ENCODE data around the gene DLK2. TPM values are rescaled to one million over a fixed set of nuclear protein-coding genes. Genes with fewer than 3 reads are reported as not detected.

The DLK2 gene
- total RNA-seq, 3 donors from 2014 or later: 3.6 to 8.9 TPM; not detected in 1

GRCh38 chr6:43434943-43435342 is 20.4 kb downstream of the DLK2 start:
- Histone ChIP-seq H3K4me3 (no peak overlapping the region), H3K4me1 (peaks cover 0 to 23% of the 10 kb centered on the region in 2 donors), H3K36me3 (no peaks in the 10 kb centered on the region), H3K27me3 (no peaks in the 10 kb centered on the region), H3K9me3 (no peaks in the 10 kb centered on the region), H3K27ac (peak overlapping the region in 1 of 2 donors; percentile 86)
- TF ChIP-seq POLR2AphosphoS5 (IDR thresholded peaks at IDR 0.05): no peak
- no peak for TF ChIP-seq POLR2A (IDR thresholded peaks at IDR 0.05)
- TF ChIP-seq, protein P1, sequence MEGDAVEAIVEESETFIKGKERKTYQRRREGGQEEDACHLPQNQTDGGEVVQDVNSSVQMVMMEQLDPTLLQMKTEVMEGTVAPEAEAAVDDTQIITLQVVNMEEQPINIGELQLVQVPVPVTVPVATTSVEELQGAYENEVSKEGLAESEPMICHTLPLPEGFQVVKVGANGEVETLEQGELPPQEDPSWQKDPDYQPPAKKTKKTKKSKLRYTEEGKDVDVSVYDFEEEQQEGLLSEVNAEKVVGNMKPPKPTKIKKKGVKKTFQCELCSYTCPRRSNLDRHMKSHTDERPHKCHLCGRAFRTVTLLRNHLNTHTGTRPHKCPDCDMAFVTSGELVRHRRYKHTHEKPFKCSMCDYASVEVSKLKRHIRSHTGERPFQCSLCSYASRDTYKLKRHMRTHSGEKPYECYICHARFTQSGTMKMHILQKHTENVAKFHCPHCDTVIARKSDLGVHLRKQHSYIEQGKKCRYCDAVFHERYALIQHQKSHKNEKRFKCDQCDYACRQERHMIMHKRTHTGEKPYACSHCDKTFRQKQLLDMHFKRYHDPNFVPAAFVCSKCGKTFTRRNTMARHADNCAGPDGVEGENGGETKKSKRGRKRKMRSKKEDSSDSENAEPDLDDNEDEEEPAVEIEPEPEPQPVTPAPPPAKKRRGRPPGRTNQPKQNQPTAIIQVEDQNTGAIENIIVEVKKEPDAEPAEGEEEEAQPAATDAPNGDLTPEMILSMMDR (IDR thresholded peaks at IDR 0.05): no peak
- no peak for DNase-seq (ENCODE audit: low spot score in 2 of 2)
- intact Hi-C loops (cut with DNase I; ENCODE audit: low total_unique reads): no loop called here

DNA sequence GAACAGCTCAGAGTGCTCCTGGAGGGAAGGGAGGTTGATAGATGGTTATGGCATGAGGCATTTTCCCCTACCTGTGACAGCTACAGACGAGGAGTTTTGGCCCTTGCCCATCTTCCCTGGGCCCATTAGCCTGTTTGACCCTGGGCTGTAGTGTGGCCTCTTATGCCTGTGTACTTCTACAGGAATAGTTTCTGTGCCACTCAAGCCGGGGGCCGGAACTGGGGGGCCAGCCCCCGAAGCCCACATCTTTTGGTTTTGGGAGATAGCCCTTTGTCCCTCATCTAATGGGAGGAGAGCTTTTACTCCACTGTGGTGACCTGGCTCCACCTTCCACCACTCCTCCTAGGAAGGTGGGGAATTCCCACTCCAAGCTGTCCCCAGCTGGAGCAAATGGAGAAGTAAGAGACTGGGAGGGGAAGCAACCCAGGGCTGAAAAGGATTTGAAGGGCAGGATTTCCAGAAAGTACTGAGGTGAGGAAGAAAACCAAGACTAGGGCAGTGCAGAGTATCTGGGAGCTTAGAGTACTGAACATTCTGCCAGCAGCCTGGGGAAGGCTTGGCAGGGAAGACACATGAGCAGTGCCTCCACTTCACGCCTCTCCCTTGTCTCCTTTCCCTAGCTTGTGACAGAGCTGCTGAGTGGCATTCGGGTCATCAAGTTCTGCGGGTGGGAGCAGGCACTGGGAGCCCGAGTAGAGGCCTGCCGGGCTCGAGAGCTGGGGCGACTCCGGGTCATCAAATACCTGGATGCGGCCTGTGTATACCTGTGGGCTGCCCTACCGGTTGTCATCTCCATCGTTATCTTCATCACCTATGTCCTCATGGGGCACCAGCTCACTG is 21.1 kb downstream of the DLK2 start:
- no peak for DNase-seq (ENCODE audit: low spot score in 2 of 2)
- TF ChIP-seq POLR2A (IDR thresholded peaks at IDR 0.05): no peak
- no peak for TF ChIP-seq POLR2AphosphoS5 (IDR thresholded peaks at IDR 0.05)
- TF ChIP-seq, protein P1 (IDR thresholded peaks at IDR 0.05): no peak
- Histone ChIP-seq H3K27ac (peak overlapping the region in 1 of 2 donors; percentile 86), H3K27me3 (no peaks in the 10 kb centered on the region), H3K4me1 (peaks cover 0 to 23% of the 10 kb centered on the region in 2 donors), H3K9me3 (no peaks in the 10 kb centered on the region), H3K36me3 (no peaks in the 10 kb centered on the region), H3K4me3 (no peak overlapping the region)
- intact Hi-C loops (cut with DNase I; ENCODE audit: low total_unique reads): no loop called here

GRCh38 chr6:43433148-43433547 is 22.2 kb downstream of the DLK2 start:
- no peaks in the 10 kb centered on the region for H3K36me3 ChIP-seq
- no peak for DNase-seq (ENCODE audit: low spot score in 2 of 2)
- peaks cover 6 to 29% of the 10 kb centered on the region in 2 donors for H3K4me1 ChIP-seq
- no peak overlapping the region for H3K27ac ChIP-seq
- H3K9me3 ChIP-seq: no peaks in the 10 kb centered on the region
- H3K27me3 ChIP-seq: no peaks in the 10 kb centered on the region
- intact Hi-C loops (cut with DNase I; ENCODE audit: low total_unique reads): no loop called here
- TF ChIP-seq POLR2A (IDR thresholded peaks at IDR 0.05) (no peak), POLR2AphosphoS5 (IDR thresholded peaks at IDR 0.05) (no peak)
- TF ChIP-seq, protein P1 (IDR thresholded peaks at IDR 0.05): no peak
- no peak overlapping the region for H3K4me3 ChIP-seq

DNA sequence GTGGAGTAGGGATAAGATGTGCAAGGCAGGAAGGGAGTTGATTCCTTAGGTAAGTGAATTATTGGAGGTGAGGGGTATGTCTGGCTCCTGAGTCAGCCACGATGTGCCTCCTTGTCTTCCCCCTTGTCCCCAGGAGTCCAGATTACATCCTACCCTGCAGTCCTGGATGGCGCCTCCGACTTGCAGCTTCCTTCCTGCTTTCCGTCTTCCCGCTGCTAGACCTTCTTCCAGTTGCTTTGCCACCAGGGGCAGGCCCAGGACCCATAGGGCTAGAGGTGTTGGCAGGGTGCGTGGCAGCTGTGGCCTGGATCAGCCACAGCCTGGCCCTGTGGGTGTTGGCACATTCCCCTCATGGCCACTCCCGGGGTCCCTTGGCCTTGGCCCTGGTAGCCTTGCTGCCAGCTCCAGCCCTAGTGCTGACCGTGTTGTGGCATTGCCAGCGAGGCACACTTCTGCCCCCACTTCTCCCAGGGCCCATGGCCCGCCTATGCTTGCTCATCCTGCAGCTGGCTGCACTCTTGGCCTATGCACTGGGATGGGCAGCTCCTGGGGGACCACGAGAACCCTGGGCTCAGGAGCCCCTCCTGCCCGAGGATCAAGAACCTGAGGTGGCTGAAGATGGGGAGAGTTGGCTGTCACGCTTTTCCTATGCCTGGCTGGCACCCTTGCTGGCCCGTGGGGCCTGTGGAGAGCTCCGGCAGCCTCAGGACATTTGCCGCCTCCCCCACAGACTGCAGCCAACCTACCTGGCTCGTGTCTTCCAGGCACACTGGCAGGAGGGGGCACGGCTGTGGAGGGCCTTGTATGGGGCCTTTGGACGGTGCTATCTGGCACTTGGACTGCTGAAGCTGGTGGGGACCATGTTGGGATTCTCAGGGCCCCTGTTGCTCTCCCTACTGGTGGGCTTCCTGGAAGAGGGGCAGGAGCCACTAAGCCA is 23.1 kb downstream of the DLK2 start:
- Histone ChIP-seq H3K27ac (no peak overlapping the region), H3K4me3 (no peak overlapping the region), H3K36me3 (no peaks in the 10 kb centered on the region), H3K4me1 (peaks cover 6 to 24% of the 10 kb centered on the region in 2 donors), H3K9me3 (no peaks in the 10 kb centered on the region), H3K27me3 (no peaks in the 10 kb centered on the region)
- no peak for DNase-seq (ENCODE audit: low spot score in 2 of 2)
- intact Hi-C loops (cut with DNase I; ENCODE audit: low total_unique reads): no loop called here
- TF ChIP-seq, protein P1 (IDR thresholded peaks at IDR 0.05): no peak
